Stimulated activated CD4-positive, alpha-beta T cell treated with anti-CD3 and anti-CD28 coated beads, TNF-alpha, amount 100 ng/mL, for 4 hours (primary cell): ENCODE measurements around the gene MAGEA9B.
"Not testable (repeated sequence)": the region's sequence is repeated elsewhere in the genome, so short reads cannot be mapped to it uniquely, and the experiment has no call there.

ENCODE experiments used
- DNase-seq, 3 experiments: peaks; one replicate each; pipeline ENCODE4 v3.0.0-alpha.2; 2020; ENCODE audit warnings: low read depth in 3 of 3

The MAGEA9B gene

DNA sequence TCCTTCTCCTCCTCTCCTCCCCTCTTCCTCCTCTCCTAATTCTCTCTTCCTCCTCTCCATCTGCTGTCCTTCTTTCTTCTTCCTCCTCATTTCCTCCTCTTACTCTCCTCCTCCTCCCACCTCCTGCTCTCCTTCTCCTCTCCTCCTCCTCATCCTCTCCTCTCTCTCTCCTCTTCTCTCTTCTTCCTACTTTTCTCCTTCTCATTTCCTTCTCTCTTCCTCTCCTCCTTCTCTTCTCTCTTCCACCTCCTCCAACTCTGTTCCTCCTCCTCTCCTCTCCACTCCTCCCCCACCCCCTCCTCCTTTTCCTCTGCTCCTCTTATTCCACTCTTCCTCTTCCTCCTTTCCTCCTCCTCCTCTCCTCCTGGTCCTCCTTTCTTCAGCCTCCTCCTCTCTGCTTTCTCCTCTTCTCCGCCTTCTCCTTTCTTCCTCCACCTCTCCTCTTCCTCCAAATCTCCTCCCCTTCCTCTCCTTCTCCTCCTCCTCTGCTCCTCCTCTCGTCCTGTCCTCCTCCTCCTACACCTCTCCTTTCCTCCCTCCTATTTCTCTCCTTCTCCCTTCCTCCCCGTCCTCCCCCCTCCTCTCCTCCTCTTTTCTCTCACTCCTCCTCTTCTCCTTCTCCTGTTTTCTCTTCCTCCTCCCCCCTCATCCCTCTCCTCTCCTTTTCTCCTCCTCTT, 52.2 kb downstream of the MAGEA9B start:
- DNase-seq = not testable (repeated sequence)

DNA sequence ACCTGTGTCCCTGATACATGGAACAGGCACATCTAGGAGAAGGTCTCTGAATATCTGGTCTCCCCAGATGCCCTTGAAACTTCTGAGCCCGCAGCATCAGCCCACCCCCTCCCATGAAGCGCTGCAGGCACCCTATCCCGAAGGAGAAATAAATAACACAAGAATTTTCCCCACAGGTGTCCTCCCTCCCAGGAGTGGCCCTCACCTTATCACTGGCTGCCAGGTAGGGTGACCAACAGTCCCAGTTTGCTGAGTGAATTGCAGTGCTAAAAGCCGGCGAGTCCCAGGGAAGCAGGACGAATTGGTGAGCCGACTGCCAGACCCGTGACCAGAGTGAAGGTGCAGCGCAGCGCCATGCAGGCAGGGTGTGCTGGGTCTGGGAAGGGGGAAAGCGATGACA, 53.3 kb downstream of the MAGEA9B start:
- DNase-seq = not testable (repeated sequence)

DNA sequence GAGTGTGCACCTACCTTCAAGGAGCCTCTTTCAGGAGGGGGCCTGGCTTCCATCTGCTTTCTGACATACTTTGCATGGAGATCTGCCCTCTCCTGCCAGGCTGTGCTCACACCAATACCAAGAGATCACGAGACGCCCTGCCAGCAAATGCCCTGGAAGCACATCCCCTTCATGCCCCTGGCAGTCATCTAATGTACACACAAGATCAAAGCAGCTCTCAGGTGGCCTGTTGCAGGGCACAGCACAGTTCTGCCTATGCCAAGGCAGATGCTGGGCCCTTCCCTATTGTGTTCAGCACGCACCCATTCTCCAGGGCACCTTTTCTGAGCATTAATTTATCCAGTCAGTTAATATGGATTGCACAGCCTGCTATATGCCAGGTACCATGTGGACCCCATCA, 54.4 kb downstream of the MAGEA9B start:
- DNase-seq = not testable (repeated sequence)
